H1 (cell line): ENCODE results near the gene HNRNPA1. TPM values are rescaled to one million over a fixed set of nuclear protein-coding genes. Genes with fewer than 3 reads are reported as not detected.

Experiments
- CBX5 ChIP-seq: fragments of 300-800, 300-1000 bp; sonication (generic); IDR thresholded peaks from 2 replicates; pipeline ENCODE4 v1.7.1; 2016; ENCODE audit warnings: antibody characterized with exemption, low read length, low read depth
- CHD2 ChIP-seq: IDR thresholded peaks from 2 replicates; pipeline ENCODE4 v1.6.1; 2012; ENCODE audit warnings: low read length, improper control_type of control experiment
- E2F6 ChIP-seq: IDR thresholded peaks from 2 replicates; pipeline ENCODE4 v1.6.1; 2012; ENCODE audit warnings: inconsistent platforms
- EP300 ChIP-seq, 2 experiments: IDR thresholded peaks; 1 replicate in 1 of 2; 2 replicates in 1 of 2; pipeline ENCODE4 v1.6.1; 2011 to 2012; ENCODE audit warnings: low read depth in 2 of 2, low read length in 2 of 2, mild to moderate bottlenecking in 2 of 2, borderline replicate concordance in 1 of 2, inconsistent platforms in 1 of 2, moderate library complexity in 1 of 2
- KDM4A ChIP-seq: IDR thresholded peaks from one replicate; pipeline ENCODE4 v1.7.1; 2012; ENCODE audit warnings: low read depth, mild to moderate bottlenecking, moderate library complexity, low read length, inconsistent platforms; ENCODE audit not compliant: severe bottlenecking
- MAFK ChIP-seq: IDR thresholded peaks from 2 replicates; pipeline ENCODE4 v1.6.1; 2012; ENCODE audit warnings: low read depth, mild to moderate bottlenecking, improper control_type of control experiment, low read length
- NRF1 ChIP-seq: IDR thresholded peaks from 2 replicates; pipeline ENCODE4 v1.6.1; 2011; ENCODE audit warnings: mild to moderate bottlenecking, low read depth, low read length, improper control_type of control experiment
- POLR2A ChIP-seq, 2 experiments: IDR thresholded peaks; 1 replicate in 1 of 2; 2 replicates in 1 of 2; pipeline ENCODE4 v1.6.1; 2011; ENCODE audit warnings: low read depth in 2 of 2, low read length in 2 of 2, mild to moderate bottlenecking in 2 of 2; ENCODE audit errors: control extremely low read depth in 1 of 2
- RBBP5 ChIP-seq: IDR thresholded peaks from 2 replicates; pipeline ENCODE4 v1.7.1; 2012; ENCODE audit warnings: low read depth, mild to moderate bottlenecking, inconsistent platforms, low read length, moderate library complexity, borderline replicate concordance
- RXRA ChIP-seq: IDR thresholded peaks from 2 replicates; pipeline ENCODE4 v1.6.1; 2011; ENCODE audit warnings: low read depth, mild to moderate bottlenecking, low read length, moderate library complexity; ENCODE audit not compliant: insufficient read depth
- TAF1 ChIP-seq: IDR thresholded peaks from 2 replicates; pipeline ENCODE4 v1.6.1; 2011; ENCODE audit warnings: mild to moderate bottlenecking, low read depth, low read length
- TCF12 ChIP-seq: IDR thresholded peaks from 2 replicates; pipeline ENCODE4 v1.6.1; 2011; ENCODE audit warnings: low read depth, mild to moderate bottlenecking, low read length
- polyA plus RNA-seq, 7 experiments: library from polyadenylated mRNA; depleted of rRNA in 3 of 7; stranded (reverse) in 5 of 7; unstranded in 2 of 7; fragments of >200 nt in 5 of 7; fragments of 200-250 nt in 2 of 7; gene quantifications; 1 replicate in 5 of 7; 2 replicates in 1 of 7; 4 replicates in 1 of 7; pipeline versions ENCODE4 v1.2.1 to v1.2.3, GENCODE V29; 2011 to 2013; ENCODE audit warnings: missing spikeins in 2 of 7, mixed read lengths in 2 of 7
- total RNA-seq: library from RNA; stranded (reverse); fragmentation: NEBNext Ultra II Directional; extraction: Animal tissue kit (Norgen Biotek cat#: 25700); gene quantifications from 2 replicates; pipeline ENCODE4 v1.2.1, GENCODE V29; 2021

Gene HNRNPA1
- total and polyA plus RNA-seq, 2 of the 8 experiments (the other 6 are each of a cell fraction or from before 2014, with no cell fraction given), result 835 to 2,738 TPM

GRCh38 chr12:54279632-54280467 lies 676 bp upstream of the HNRNPA1 start, which contains the start of gene CBX5 (continued):
- TF ChIP-seq CBX5, result no peak
- no peak for TF ChIP-seq MAFK
- 0 out of 2 replicates have a peak, but pooled peaks have one; percentile 26 for TF ChIP-seq RBBP5
- peak; percentile 83 for TF ChIP-seq CHD2
- peak; percentile 96 to 99 for TF ChIP-seq POLR2A (IDR thresholded peaks at IDR 0.05; ENCODE audit: control extremely low read depth in 1 of 2, low read depth in 2 of 2, low read length in 2 of 2)
- TF ChIP-seq E2F6, result peak; percentile 98
- TF ChIP-seq TCF12, result no peak
- TF ChIP-seq NRF1, result peak; percentile 100
- TF ChIP-seq TAF1, result peak; percentile 96
- no peak for TF ChIP-seq RXRA
- no peak for TF ChIP-seq KDM4A
- TF ChIP-seq EP300 (IDR thresholded peaks at IDR 0.05; ENCODE audit: borderline replicate concordance in 1 of 2, low read depth in 2 of 2, low read length in 2 of 2), result 0 out of 3 replicates have a peak, but pooled peaks of 1 of the 2 experiments have one; percentile 26
